Thyroid gland (tissue), 4 donors: ENCODE data around the gene NPR1. TPM values are rescaled to one million over a fixed set of nuclear protein-coding genes. Genes with fewer than 3 reads are reported as not detected.

ENCODE experiments used
- DNase-seq, 2 donors: peaks; one replicate each; pipeline ENCODE4 v3.0.0-alpha.2; 2019
- H3K27ac ChIP-seq, 3 donors: fragments of 200-600 bp; sonication (generic); 1 replicate in 2 of 3; 2 replicates in 1 of 3; pipeline ENCODE4 v1.5.1; 2016 to 2019; ENCODE audit warnings: mild to moderate bottlenecking in 1 of 3, moderate library complexity in 1 of 3
- H3K27me3 ChIP-seq: fragments of 200-600 bp; sonication (generic); one replicate; pipeline ENCODE4 v1.5.1; 2019
- H3K36me3 ChIP-seq, 2 donors: fragments of 200-600 bp; sonication (generic); one replicate each; pipeline ENCODE4 v1.5.1; 2016 to 2019
- H3K4me1 ChIP-seq, 2 donors: fragments of 200-600 bp; sonication (generic); one replicate each; pipeline ENCODE4 v1.5.1; 2017 to 2019
- H3K4me3 ChIP-seq, 3 donors: fragments of 200-600 bp; sonication (generic); replicated peaks in 1 of 3; 1 replicate in 2 of 3; 2 replicates in 1 of 3; pipeline ENCODE4 v1.5.1; 2016; ENCODE audit warnings: mild to moderate bottlenecking in 1 of 3
- H3K9me3 ChIP-seq: fragments of 200-600 bp; sonication (generic); one replicate; pipeline ENCODE4 v1.5.1; 2017
- POLR2A ChIP-seq, 2 donors: fragments of 450-650 bp; IDR thresholded peaks; one replicate each; pipeline ENCODE4 v1.6.1; 2017; ENCODE audit warnings: antibody characterized with exemption in 2 of 2, mild to moderate bottlenecking in 2 of 2, moderate library complexity in 1 of 2
- WGBS, 2 donors: methylation state at CpG; one replicate each; pipeline ENCODE4 v1.1.5; 2017; 5-methylcytosine and 5-hydroxymethylcytosine counted together
- intact Hi-C: fragments of 100-400 bp; cut with DNase I; formaldehyde crosslinking; loops from one replicate; pipeline ENCODE4 v1.15.1; 2023
- total RNA-seq, 4 donors: library from RNA; depleted of rRNA; stranded (reverse); fragments of >200 nt; gene quantifications; one replicate each; pipeline ENCODE4 v1.2.3, GENCODE V29; 2016
- TF ChIP-seq, protein P1 (sequence below), 6 experiments: fragments of 200-600 bp in 3 of 6; fragments of 450-650 bp in 3 of 6; sonication (generic) in 3 of 6; IDR thresholded peaks; one replicate each; pipeline ENCODE4 v1.5.1; 2016 to 2019; ENCODE audit warnings: antibody characterized with exemption in 6 of 6, mild to moderate bottlenecking in 2 of 6, inconsistent platforms in 1 of 6, moderate library complexity in 1 of 6

The NPR1 gene
- total RNA-seq, 4 donors from 2014 or later, result 20.9 to 35.1 (median 30.0) TPM

DNA sequence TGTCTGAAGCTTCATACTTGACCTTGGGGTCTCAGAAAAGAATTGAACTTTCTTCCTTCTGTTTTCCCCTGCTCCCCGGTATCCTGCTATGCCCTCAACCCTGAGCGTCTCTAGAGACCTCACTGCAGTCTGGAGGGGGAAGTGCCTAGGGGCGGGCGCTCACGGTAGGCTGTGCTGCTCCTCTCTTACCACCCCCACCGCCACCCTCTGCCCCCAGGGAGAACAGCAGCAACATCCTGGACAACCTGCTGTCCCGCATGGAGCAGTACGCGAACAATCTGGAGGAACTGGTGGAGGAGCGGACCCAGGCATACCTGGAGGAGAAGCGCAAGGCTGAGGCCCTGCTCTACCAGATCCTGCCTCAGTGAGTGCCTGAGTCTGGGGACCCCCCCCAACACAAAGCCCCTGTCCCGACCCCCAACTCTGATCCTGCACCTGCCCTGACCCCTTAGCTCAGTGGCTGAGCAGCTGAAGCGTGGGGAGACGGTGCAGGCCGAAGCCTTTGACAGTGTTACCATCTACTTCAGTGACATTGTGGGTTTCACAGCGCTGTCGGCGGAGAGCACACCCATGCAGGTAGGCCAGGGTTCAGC lies 10.3 kb downstream of the NPR1 start:
- no peak overlapping the region for H3K27ac ChIP-seq
- WGBS, 2 donors, result 89 to 91% methylated on average over 11 to 13 of the region's 18 CpGs
- H3K4me3 ChIP-seq, result no peak overlapping the region
- intact Hi-C loops, result no loop called here
- no peaks in the 10 kb centered on the region for H3K27me3 ChIP-seq
- H3K4me1 ChIP-seq, result no peaks in the 10 kb centered on the region
- no peak for DNase-seq
- H3K9me3 ChIP-seq, result no peaks in the 10 kb centered on the region
- TF ChIP-seq, protein P1, sequence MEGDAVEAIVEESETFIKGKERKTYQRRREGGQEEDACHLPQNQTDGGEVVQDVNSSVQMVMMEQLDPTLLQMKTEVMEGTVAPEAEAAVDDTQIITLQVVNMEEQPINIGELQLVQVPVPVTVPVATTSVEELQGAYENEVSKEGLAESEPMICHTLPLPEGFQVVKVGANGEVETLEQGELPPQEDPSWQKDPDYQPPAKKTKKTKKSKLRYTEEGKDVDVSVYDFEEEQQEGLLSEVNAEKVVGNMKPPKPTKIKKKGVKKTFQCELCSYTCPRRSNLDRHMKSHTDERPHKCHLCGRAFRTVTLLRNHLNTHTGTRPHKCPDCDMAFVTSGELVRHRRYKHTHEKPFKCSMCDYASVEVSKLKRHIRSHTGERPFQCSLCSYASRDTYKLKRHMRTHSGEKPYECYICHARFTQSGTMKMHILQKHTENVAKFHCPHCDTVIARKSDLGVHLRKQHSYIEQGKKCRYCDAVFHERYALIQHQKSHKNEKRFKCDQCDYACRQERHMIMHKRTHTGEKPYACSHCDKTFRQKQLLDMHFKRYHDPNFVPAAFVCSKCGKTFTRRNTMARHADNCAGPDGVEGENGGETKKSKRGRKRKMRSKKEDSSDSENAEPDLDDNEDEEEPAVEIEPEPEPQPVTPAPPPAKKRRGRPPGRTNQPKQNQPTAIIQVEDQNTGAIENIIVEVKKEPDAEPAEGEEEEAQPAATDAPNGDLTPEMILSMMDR (IDR thresholded peaks at IDR 0.05), result no peak
- no peak for TF ChIP-seq POLR2A (IDR thresholded peaks at IDR 0.05)
- H3K36me3 ChIP-seq, result no peaks in the 10 kb centered on the region

DNA sequence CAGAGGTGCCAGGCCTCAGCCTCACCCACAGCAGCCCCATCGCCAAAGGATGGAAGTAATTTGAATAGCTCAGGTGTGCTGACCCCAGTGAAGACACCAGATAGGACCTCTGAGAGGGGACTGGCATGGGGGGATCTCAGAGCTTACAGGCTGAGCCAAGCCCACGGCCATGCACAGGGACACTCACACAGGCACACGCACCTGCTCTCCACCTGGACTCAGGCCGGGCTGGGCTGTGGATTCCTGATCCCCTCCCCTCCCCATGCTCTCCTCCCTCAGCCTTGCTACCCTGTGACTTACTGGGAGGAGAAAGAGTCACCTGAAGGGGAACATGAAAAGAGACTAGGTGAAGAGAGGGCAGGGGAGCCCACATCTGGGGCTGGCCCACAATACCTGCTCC lies 15.0 kb downstream of the NPR1 start:
- 94 to 100% methylated on average over 1 to 4 of the region's 4 CpGs for WGBS, 2 donors
- no peak for TF ChIP-seq POLR2A (IDR thresholded peaks at IDR 0.05)
- TF ChIP-seq, protein P1 (IDR thresholded peaks at IDR 0.05), result no peak
- DNase-seq, result no peak
- H3K27ac ChIP-seq, result no peak overlapping the region
- H3K36me3 ChIP-seq, result no peaks in the 10 kb centered on the region
- H3K9me3 ChIP-seq, result no peaks in the 10 kb centered on the region
- intact Hi-C loops, result no loop called here
- peaks cover 0 to 9% of the 10 kb centered on the region in 2 donors for H3K4me1 ChIP-seq
- H3K27me3 ChIP-seq, result no peaks in the 10 kb centered on the region
- H3K4me3 ChIP-seq, result no peak overlapping the region

DNA sequence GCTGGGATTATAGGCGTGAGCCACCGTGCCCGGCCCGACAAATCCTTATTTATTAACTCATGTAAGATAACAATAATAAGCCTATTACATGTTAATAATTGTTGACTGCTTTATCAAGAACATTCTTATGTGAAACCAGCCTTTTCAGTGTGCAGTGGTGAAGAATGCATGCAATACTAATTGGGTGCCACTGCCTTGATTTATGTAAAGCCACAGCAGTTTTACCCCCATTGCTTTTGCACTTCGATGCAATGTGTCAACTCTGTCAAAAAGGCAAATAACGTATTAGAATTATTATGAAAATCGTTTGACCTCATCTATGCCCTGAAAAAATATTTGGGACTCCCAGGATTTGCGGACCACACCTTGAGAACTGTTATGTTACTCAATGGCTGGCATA lies 18.3 kb downstream of the NPR1 start:
- TF ChIP-seq, protein P1 (IDR thresholded peaks at IDR 0.05), result no peak
- TF ChIP-seq POLR2A (IDR thresholded peaks at IDR 0.05), result no peak
- no peaks in the 10 kb centered on the region for H3K9me3 ChIP-seq
- H3K27ac ChIP-seq, result no peak overlapping the region
- no peaks in the 10 kb centered on the region for H3K27me3 ChIP-seq
- peaks cover 0 to 9% of the 10 kb centered on the region in 2 donors for H3K4me1 ChIP-seq
- no peak overlapping the region for H3K4me3 ChIP-seq
- DNase-seq, result no peak
- 87 to 90% methylated on average over 8 of the region's 8 CpGs for WGBS, 2 donors
- intact Hi-C loops, result no loop called here
- no peaks in the 10 kb centered on the region for H3K36me3 ChIP-seq

DNA sequence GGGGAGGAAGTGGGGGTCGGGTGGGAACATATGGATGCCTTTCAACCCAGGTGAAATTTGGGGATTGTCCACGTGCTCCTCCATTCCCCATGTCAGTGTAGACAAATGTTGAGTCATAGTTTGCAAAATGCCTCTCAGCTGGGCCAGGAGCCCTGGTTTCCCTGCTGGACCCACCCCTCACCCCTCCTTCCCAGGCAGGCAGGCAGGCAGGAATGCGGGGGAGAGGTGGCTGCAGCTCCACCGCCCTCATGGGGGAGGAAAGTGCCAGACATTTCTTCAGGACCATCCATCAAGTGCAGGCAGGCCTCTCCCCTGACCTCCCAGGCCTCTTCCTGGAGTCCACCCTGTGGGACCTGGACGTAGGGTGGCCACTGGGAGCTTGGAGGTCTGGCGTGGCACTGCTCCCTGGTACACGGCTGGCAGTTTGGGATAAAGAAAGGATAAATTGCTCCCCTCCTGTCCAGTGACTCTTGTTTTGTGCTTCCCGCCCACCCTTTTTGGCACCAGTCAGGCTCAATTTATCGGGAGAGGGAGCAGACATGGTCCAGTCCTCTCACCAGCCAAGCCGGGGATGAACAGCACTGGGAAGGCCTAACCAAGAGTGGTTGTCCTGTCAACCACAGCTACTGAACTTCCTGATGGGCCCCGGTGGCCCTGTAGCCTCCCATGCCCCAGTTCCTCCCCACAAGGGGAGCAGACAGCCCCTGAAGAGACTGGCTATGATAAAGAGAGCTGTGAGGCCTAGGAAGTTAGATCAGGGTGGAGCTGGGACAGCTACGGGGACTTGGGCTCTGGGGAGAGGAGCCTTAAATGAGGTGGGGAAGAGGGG lies 18.9 kb downstream of the NPR1 start:
- no peaks in the 10 kb centered on the region for H3K27me3 ChIP-seq
- peaks cover 0 to 9% of the 10 kb centered on the region in 2 donors for H3K4me1 ChIP-seq
- H3K36me3 ChIP-seq, result no peaks in the 10 kb centered on the region
- intact Hi-C loops, result no loop called here
- DNase-seq, result no peak
- no peaks in the 10 kb centered on the region for H3K9me3 ChIP-seq
- no peak overlapping the region for H3K4me3 ChIP-seq
- H3K27ac ChIP-seq, result peak overlapping the region; percentile 24 to 82 (median 60)
- WGBS, 2 donors, result 66% methylated on average over 10 to 12 of the region's 12 CpGs
- TF ChIP-seq, protein P1 (IDR thresholded peaks at IDR 0.05), result no peak
- TF ChIP-seq POLR2A (IDR thresholded peaks at IDR 0.05), result no peak
